Middle frontal gyrus (tissue), 1 donor: ENCODE data around the gene DIP2C.
"Not testable (repeated sequence)": the region's sequence is repeated elsewhere in the genome, so short reads cannot be mapped to it uniquely, and the experiment has no call there.

ENCODE experiments used
- DNase-seq: peaks from one replicate; pipeline ENCODE4 v3.0.0-alpha.2; 2015; ENCODE audit warnings: low spot score; ENCODE audit errors: extremely low spot score

The DIP2C gene

DNA sequence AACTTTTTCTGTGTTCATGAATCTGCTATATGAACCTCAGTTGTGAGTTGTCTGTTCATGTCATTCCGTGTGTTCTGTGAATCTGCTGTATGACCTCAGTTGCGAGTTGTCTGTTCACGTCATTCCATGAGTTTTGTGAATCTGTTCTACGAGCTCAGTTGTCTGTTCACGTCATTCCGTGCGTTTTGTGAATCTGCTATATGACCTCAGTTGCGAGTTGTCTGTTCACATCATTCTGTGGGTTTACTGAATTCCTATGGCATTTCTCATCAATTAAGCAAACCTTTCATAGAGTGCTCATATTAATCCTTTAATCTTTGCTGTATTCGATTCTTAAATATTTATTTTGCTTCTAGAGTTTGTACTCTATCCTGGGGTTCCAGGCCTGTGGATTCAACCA is 150.6 kb downstream of the DIP2C start:
- DNase-seq, result no peak

DNA sequence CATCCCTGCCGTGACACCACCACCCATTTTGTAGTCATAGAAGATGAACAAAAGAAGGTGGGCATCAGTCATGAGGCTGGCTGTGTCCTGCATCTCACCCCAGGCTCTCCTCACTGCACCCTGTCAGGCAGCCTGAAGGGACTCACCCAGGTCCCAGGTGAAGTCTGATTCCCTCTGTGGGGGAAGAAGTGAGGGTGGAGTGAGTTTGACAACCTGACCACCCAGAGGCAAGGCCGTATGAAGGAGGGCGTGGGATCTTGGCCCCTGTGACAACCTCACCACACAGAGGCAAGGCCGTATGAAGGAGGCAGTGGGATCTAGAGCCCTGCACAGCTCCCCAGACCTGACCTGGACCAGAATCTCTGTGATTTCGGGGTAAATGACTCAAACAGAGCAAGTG is 152.5 kb downstream of the DIP2C start:
- DNase-seq, result no peak

DNA sequence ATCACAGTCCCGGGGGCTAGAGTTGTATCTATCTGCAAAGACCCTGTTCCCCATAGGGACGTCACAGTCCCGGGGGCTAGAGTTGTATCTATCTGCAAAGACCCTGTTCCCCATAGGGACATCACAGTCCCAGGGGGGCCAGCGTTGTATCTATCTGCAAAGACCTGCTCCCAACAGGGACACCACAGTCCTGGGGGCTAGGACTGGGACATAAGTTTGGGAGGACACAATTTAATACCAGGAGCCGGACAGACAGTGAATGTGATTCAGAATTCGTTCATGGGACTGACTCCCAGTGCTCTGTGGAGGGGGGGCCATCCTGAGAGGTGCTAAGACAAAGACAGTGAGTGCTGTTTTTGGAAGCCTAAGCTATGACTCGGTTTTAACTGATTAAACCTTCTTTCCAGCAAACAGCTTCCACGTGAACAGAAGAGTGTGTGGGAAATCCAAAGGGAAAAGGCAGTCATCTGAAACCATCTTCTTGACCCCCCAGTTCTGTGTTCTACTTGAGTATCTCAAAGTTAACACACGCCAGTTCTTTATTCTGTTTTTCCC is 153.0 kb downstream of the DIP2C start:
- DNase-seq, result no peak

DNA sequence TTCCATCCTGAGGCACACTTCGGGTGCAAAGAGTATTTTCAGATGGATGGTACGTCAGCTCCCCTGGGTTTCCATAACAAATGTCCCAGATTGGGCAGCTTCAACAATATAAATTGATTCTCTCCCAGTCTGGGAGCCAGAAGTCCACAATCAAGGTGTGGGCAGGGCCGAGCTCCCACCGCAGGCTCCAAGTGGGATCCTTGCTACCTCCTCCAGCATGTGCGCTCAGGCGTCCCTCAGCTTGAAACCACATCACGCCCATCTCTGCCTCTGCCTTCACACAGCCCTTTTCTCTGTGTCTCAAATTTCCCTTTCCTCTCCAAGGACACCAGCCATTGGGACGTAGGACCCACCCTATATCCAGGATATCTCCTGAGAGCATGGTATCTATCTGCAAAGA is 153.5 kb downstream of the DIP2C start:
- DNase-seq, result no peak

DNA sequence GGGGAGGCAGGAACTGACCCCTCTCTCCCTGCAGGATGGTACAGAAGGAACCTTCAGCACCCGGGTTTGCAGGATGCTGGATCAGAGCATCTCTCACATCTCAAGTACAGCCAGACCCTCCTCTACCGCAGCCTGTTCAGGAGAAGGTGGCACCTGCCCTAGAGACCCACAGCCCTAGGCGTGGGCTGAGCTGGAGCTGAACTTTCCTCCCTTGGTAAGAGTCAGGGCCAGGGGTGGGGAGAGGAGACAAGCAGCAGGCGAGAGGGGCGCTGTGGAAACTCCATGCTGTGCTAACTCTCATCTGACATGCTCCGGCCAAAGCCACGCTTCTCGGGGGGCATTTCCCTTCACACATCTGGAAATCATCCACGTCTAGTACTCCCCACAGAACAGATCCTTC is 154.4 kb downstream of the DIP2C start:
- no peak for DNase-seq

DNA sequence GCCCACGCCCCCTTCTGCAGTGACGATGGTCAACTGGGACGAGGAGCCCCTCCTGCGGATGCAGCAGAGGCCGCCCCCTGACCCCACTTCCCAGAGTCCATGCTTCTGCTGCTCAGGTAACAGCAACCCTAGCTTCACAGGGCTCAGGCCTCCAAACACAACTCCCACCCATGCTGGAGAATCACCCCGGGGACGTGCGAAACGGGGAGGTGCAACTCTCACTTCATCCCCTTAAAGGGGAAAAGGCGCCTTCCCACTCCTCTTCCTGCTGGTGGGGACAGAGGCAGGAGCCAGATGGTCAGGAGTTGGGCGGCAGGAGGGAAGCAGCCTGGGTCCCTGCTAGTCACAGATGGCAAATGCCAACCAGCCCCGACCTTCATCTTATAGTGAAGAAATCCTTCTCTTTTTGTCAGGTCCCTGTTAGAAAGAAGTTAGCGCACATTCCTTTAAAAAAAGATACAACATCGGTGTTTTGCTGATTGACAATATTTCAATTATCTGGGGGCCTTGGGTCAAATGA is 155.4 kb downstream of the DIP2C start:
- DNase-seq, result no peak

DNA sequence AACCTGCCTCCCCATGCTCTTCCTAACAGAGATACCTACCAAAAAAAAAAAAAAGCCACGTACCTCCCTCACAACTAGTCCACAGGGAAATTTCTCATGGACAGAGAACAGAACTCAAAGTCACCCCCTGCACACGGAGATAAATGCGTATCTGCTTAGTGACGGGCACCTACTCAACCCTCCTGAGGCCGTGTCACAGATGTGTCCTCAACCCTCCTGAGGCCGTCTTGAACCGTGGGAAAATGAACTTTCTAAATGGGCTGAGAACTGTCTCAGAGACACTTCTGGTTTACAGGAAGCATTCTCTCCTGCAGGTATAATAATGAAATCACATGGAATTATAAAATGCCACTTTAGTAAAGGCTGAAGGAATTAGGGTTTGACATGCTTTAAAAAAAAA is 155.9 kb downstream of the DIP2C start:
- no peak for DNase-seq

DNA sequence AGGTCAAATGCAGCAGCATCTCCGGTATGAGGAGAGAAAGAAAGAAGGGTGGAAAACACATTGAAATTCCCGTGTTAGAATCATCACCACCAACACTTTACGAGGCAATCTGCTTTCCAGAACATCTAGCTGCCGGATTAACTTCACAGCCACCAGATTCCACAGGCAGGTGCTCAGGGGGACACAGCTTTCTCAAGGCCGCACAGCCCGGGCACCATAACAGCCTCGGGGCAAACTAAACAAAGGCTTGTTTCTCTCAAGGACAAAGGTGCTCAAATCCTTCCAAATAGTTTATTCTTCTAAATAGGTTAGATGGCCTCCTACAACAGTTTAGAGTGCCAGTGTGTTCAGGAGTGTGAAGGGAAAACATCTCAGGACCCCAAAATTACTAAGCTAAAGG is 156.3 kb downstream of the DIP2C start:
- DNase-seq, result no peak

DNA sequence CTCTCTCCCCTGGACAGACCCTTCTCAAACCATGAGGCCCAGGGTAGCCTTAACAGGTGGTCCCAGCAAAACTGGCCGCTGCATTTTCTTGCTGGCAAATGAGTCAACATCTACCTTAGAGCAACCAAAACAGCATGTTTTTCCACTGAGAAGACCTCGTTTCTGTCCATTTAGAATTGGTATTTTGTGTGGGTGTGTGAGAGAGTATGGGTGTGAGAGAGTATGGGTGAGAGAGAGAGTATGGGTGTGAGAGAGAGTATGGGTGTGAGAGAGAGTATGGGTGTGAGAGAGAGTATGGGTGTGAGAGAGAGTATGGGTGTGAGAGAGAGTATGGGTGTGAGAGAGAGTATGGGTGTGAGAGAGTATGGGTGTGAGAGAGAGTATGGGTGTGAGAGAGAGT is 157.1 kb downstream of the DIP2C start:
- not testable (repeated sequence) for DNase-seq

DNA sequence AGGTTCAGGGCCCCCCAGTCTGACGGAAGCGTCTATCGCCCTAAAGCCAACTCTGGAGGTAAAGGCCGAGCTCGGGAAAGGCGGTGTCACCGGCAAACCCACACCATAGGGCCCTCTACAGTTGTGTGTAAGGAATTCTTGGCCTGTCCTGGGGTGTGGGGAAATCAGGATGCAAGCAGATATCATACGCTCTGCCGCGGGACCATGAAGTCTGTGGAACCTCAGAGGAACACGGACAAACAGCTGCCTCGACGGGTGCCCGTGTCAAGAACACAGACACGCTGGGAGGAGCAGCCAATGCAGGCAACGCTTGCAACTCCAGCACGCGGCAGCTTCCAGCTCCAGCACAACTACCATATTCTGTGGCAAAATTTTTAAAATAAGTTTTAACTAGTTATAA is 157.9 kb downstream of the DIP2C start:
- no peak for DNase-seq

DNA sequence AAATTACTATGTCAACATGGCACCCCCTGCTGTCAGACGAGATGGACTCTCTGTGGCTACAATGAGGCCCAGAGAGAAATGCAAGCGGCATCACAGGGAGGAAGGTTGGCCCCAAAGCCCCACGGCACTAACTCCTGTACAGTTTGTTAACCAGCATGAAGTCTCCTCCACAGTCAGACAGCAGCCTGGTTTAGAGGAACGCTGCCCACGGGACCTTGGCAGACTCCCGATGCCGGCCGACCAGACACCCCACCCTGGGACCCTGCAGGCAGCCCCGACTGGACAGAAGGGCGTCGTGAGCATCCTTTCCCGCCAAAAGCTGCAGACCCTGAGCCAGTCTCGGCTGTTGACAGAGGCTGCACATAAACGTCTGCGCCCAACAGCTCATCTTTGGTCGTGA is 158.8 kb downstream of the DIP2C start:
- DNase-seq, result no peak

DNA sequence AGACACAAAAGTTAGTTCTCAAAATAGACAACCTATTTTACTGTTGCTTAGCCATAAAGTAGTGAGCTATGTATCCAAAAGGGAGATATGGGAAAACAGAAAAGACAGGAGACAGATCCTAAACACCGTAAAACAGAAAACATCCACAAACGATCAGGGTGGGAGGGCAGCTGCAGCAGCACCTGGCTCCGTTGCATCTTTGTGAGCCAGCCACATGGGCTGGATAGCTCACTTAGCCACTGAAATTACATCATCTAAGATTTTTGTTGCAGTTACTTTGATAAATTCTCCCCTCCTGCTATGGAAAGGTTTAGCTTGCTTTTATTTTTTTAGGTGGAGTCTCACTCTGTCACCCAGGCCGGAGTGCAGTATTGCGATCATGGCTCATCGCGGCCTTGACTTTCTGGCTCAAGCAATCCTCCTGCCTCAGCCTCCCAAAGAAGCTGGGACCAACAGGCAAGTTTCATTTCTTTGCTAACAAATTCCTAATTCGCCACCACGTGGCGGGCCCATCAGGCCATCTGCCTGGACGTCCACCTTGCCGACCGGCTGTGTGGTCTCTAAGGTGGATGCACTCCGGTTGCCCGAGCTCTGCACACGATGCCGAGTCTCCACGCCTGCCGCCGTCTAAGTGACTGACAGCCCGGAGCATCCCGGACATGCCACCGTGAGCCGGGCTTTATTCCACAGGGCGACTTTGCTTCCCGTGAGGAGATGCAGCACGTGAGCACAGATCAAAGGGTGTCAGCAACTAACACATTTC is 159.8 kb downstream of the DIP2C start:
- no peak for DNase-seq

DNA sequence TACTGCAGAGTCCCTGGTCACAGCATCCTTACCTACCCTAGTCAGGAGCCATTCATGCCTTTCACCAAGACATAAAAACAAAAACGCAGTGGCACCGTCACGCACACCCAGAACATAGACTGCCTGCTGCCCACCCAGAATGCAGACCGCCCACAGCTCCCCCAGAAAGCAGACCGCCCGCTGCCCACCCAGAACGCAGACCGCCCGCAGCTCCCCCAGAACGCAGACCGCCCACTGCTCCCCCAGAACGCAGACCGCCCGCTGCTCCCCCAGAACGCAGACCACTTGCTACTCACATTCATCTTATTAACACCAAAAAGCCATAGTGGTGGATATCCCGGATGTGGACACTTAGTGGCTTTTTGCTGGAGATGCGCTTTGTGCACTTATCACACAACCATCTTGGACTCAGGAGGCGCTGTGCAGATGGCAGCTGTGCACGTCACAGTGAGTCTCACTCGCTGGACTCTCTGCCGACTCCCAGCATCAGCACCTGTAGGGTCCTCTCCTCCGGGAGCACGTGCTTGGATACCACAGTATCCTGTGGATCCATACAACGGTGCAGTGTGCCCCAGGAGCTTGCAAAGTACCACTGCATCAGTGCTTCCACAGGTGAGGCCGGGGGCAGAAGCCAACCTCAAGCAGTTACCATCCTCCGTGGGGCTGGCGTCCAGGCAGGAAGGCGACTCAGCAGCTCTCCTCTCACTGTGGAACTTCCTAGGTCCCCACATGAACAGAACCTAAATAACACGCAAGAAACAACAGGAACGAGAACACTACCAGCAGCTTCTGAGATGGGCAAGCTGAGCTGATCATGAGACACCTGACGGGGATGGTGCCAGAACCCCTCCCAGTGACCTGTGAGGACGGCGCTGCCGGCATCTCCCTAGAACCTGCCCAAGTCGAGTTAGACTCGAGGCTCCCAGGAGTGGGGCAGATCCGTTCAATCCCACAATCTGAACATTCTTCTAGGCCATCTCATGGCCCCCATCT is 161.0 kb downstream of the DIP2C start:
- DNase-seq, result no peak

DNA sequence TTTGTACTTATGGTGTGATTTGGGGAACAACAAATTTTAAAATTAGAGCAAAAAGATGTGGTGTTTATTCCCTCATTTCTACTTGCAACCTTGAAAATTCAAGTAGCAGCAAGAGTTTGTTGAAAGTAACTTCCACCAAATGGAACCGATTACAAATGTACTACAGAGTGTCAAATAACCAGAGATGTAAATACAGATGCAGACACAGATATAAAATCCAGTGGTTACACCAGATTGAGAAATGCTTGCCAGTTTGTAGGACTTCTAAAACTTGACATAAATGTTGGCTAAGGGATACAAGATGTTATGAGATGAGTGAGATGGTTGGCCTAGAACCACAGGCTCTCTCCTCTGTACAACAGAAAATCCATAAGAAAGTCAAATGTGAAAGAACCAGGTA is 162.1 kb downstream of the DIP2C start:
- no peak for DNase-seq

DNA sequence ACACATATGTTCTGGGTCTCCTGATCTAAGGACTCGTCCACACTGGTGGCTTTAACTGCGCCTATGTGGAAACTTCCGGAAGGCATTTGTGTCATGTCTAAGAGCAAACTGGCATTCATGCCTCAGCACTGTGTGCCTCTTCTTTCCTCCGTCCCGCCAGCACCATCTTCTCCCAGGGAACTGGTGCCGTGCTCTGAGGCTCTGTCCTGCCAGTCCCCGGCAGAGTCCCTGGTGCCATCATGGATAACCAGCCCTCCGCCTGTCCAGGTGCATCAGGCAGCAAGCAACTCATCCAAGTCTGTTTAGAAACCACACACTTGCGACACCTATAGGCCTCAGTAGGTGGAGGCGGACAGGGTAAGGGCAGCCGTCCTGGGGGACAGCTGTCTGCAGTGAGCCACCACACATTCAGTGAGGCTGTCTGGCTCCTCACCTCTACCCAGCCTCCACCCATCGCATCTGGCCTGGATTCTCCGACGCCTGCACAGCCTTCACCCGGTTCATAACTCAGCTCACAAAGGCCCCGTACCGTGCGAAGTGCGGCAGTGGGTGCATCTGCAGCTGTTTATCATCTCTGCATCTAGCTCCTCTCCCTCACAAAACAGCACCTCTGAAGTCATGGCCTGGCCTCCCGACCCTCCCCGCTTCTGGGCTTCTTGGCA is 162.7 kb downstream of the DIP2C start:
- no peak for DNase-seq

DNA sequence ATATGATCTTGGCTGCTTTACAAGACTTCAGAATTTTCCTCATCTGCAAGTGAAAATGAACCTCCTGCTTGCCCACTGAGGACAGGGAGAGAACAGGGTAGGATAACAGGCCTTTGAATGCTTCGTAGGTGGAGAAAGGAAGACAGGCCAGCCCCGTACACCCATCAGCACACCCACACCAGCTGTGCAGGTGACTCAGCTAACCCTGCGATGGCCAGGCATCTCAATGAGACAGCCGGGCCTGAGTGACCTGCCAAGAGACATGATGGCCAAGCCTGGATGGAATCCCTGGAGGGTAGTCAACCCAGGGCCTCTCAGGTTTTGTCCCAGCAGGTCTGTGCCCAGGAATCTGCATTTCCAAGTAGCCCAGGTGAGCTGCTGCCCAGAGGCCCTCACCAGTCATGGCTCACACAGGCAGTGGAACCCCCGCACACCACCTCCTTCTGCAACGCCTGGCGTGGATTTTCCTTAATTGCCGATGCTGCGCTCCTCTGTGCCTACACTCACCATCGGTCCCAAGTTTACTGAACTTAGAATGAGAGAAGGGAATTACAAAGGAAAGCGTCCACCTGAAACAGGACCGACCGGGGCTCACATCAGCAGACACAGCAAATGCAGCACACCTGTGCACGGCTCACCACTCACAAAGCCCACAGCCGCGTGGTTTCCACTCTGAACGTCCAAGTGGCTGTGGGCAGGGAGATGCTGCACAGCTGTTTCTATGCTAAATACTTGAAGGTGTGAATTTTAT is 163.7 kb downstream of the DIP2C start:
- DNase-seq, result no peak

DNA sequence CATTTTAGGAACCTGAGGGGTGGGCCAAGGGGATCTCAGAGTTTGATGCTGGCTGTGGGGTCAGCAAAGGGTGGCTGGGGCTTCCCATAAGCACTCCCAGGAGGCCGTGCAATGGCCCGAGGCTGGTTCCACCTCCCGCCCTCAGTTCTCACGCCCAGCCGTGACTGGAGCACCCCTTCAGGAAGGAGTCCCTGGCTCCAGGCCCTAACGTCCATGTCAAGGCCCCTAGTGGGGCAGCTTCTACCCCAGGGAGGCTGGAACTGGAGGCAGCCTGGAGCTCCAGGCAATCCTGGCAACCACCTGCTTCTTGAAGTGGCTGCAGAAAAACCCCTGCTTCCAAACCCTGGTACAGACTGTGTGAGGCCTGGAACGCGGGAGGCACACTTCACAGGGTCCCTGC is 165.5 kb downstream of the DIP2C start:
- DNase-seq, result no peak

DNA sequence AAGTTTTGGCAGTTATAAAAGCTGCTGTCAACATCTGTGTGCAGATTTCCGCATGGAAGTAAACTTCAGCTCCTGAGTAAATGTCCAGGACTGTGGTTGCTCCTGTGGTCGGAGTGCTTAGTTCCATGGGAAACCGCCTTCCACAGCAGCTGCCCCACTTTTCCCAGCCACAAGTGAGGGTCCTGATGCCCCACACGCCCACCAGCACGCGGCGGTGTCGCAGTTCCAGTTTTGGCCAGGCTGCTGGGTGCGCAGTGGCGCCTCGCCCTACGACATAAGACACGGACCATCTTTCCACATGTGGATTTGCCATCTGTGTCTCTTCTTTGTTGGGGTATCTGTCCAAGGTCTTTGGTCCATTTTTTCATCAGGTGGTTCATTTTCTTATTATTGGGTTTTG is 167.1 kb downstream of the DIP2C start:
- no peak for DNase-seq

DNA sequence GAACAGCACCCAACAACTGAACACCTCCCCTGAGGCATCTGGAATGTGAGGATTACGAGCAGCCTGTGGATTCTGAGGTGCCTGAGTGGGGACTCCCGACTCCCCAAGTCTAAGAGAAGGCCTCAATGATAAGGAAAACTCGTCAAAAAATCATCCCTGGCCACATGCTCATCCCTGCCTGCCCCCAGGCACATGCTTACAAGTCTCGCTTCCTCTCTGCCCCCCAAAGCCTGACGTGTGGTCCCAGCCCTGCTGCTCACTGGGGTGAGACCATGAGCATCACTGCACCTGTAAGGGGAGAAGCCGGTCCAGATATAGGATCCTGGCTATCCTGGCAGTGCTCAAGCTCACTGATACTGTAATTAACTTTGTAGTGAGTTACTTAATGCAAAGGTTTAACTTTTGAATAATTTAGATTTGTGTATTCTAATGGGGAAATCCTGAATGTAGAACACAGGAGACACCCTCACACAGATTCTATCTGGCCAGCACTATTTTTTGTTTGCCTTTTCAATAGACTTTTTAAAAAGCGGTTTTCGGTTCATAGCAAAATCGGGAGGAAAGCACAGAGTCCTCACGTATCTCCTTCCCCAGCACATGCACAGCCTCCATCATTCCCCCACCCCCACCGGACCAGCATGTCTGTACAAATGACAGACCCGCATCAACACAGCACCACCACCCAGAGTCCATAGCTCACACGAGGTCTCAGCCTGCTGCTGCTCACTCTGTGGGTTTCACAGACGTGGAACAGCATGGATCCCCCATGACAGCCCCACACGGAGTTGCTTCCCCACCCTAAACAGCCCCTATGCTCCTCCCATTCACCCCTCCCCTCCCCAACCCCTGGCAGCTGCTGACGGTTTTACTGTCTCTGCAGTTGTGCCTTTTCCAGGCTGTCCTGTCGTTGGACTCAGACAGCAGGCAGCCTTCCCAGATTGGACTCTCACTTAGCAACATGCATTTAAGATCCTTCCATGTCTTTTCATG is 167.9 kb downstream of the DIP2C start:
- DNase-seq, result peak; percentile 44

DNA sequence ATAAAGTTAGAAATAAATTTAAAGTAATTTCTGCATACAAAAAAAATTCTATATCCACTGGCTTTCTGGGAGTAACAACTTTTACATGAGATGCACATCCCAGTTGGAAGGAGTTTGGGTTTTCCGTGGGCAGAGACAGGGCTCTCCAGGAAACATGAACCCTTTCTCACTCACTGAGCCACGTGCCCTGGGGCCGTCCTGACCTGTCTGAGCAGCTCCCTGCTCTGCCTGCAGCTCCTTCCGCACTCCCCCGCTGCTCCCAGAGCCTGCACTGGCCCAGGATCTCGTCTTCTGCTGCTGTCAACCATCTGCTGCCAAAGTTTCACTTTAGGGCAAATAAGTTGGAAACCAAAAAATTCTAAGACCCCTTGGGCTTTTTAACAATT is 169.1 kb downstream of the DIP2C start:
- no peak for DNase-seq
